ENCODE results near the gene NRXN2. TPM values are rescaled to one million over a fixed set of nuclear protein-coding genes. Genes with fewer than 3 reads are reported as not detected.

NRXN2 gene
- polyA plus RNA-seq, 1 of the 3 experiments (the other 2 are of a cell fraction): 0.15 TPM

GRCh38 chr11:64583296-64584262 is 139.4 kb downstream of the NRXN2 start:
- CTCF ChIA-PET: interaction anchor here (1.3 to 2.1 kb wide), 2 partner anchors 18 to 135 kb away, joined by 5 to 8 read pairs; no protein-coding TSS in a partner anchor
- no peak overlapping the region for H3K27ac ChIP-seq (ENCODE audit: low read depth in 2 of 2, low read length in 1 of 2)
- WGBS (ENCODE audit: low lambda C conversion rate): 50% methylated on average over 19 of the region's 28 CpGs
- POLR2A ChIA-PET: no interaction called here
- H3K4me2 ChIP-seq: no peak overlapping the region
- no peak for DNase-seq
- no peaks in the 10 kb centered on the region for H3K9me3 ChIP-seq
- no peaks in the 10 kb centered on the region for H3K4me1 ChIP-seq (ENCODE audit: control insufficient read depth in 1 of 2, insufficient read depth in 2 of 2, low read depth in 1 of 2, low read length in 1 of 2)
- H2AFZ ChIP-seq (ENCODE audit: low read depth): no peak overlapping the region
- H3K36me3 ChIP-seq (replicated peaks in 1 of 2; ENCODE audit: control insufficient read depth in 1 of 2, insufficient read depth in 2 of 2, low read length in 1 of 2): no peaks in the 10 kb centered on the region
- no peaks in the 10 kb centered on the region for H3F3A ChIP-seq (replicated peaks; ENCODE audit: insufficient read depth)
- H4K20me1 ChIP-seq (ENCODE audit: insufficient read depth): no peaks in the 10 kb centered on the region
- no peaks in the 10 kb centered on the region for H3K79me2 ChIP-seq (ENCODE audit: insufficient read depth)
- H3K9ac ChIP-seq: no peak overlapping the region
- no peak for TF ChIP-seq SIN3A (IDR thresholded peaks at IDR 0.05; ENCODE audit: borderline replicate concordance, low read depth, low read length)
- TF ChIP-seq REST (IDR thresholded peaks at IDR 0.05; ENCODE audit: low read depth, low read length): no peak
- no peak for TF ChIP-seq NFIC (IDR thresholded peaks at IDR 0.05; ENCODE audit: borderline replicate concordance)
- TF ChIP-seq EP300 (IDR thresholded peaks at IDR 0.05; ENCODE audit: borderline replicate concordance in 1 of 2, low read depth in 1 of 2, low read length in 1 of 2): no peak
- TF ChIP-seq SMC3 (IDR thresholded peaks at IDR 0.05; ENCODE audit: low read depth, low read length): no peak
- TF ChIP-seq FOXJ3 (CRISPR knock-in tag; IDR thresholded peaks at IDR 0.05): no peak
- TF ChIP-seq GABPA (IDR thresholded peaks at IDR 0.05; ENCODE audit: low read depth): no peak
- no peak for TF ChIP-seq FOXM1 (IDR thresholded peaks at IDR 0.05; ENCODE audit: low read depth)
- TF ChIP-seq EZH2phosphoT487 (IDR thresholded peaks at IDR 0.05; ENCODE audit: borderline replicate concordance, low read depth): no peak
- TF ChIP-seq JUND (IDR thresholded peaks at IDR 0.05): no peak
- TF ChIP-seq RAD21 (IDR thresholded peaks at IDR 0.05; ENCODE audit: low read length): no peak
- TF ChIP-seq RXRA (IDR thresholded peaks at IDR 0.05; ENCODE audit: borderline replicate concordance, low read depth): no peak
- TF ChIP-seq TAF1 (IDR thresholded peaks at IDR 0.05; ENCODE audit: borderline replicate concordance, low read depth, low read length): no peak
- no peak for TF ChIP-seq CHD2 (IDR thresholded peaks at IDR 0.05; ENCODE audit: low read length, partially characterized antibody)
- no peak for TF ChIP-seq ELF1 (IDR thresholded peaks at IDR 0.05)
- H3K27me3 ChIP-seq (ENCODE audit: insufficient read depth): peaks cover 14% of the 10 kb centered on the region; the same call in 1 of the 2 replicates
- H3K4me3 ChIP-seq (ENCODE audit: low read depth in 2 of 2, low read length in 1 of 2): no peak overlapping the region
- no peaks in the 10 kb centered on the region for H3K9me2 ChIP-seq
